ENCODE measurements around the gene TMEM132E.

DNA sequence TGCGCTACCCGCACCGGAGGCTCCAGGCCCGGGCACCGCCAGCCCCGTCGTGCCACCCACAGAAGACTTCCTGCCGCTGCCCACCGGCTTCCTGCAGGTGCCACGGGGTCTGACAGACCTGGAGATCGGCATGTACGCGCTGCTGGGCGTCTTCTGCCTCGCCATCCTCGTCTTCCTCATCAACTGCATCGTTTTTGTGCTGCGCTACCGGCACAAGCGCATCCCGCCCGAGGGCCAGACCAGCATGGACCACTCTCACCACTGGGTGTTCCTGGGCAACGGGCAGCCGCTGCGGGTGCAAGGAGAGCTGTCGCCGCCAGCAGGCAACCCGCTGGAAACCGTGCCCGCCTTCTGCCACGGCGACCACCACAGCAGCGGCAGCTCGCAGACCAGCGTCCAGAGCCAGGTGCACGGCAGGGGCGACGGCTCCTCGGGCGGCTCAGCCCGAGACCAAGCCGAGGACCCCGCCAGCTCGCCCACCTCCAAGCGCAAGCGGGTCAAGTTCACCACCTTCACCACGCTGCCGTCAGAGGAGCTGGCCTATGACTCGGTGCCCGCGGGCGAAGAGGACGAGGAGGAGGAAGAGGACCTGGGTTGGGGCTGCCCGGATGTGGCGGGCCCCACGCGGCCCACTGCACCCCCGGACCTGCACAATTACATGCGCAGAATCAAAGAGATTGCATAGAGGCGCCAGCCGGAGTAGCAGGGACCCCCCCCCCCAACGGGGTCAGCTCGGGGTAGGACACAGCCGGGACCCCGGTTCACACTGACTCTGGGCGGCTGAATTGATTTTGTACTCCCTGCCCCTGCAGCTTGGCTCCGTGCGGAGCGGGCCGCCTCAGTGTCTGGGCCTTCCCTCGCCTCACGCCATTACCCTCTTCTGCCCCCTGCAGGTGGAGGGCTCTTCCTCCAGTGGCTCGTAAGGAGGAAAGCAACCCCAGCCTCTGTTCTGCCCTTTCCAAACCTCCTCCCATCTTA lies 58.5 kb downstream of the TMEM132E start:
- TF ChIP-seq, protein P1, sequence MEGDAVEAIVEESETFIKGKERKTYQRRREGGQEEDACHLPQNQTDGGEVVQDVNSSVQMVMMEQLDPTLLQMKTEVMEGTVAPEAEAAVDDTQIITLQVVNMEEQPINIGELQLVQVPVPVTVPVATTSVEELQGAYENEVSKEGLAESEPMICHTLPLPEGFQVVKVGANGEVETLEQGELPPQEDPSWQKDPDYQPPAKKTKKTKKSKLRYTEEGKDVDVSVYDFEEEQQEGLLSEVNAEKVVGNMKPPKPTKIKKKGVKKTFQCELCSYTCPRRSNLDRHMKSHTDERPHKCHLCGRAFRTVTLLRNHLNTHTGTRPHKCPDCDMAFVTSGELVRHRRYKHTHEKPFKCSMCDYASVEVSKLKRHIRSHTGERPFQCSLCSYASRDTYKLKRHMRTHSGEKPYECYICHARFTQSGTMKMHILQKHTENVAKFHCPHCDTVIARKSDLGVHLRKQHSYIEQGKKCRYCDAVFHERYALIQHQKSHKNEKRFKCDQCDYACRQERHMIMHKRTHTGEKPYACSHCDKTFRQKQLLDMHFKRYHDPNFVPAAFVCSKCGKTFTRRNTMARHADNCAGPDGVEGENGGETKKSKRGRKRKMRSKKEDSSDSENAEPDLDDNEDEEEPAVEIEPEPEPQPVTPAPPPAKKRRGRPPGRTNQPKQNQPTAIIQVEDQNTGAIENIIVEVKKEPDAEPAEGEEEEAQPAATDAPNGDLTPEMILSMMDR (IDR thresholded peaks at IDR 0.05): peak; percentile 68 to 90 (median 78)
- TF ChIP-seq POLR2A (IDR thresholded peaks at IDR 0.05): no peak
